Sciatic nerve (tissue), 2 donors: ENCODE measurements around the gene MAP3K9. TPM values are rescaled to one million over a fixed set of nuclear protein-coding genes. Genes with fewer than 3 reads are reported as not detected.

Experiments
- ATAC-seq: fragments of 200-7000 bp; cut with Tn5 transposase; one replicate; pipeline ENCODE4 v1.9.1; 2020; ENCODE audit warnings: mild to moderate bottlenecking, moderate library complexity
- DNase-seq: peaks from one replicate; pipeline ENCODE4 v3.0.0-alpha.2; 2020; ENCODE audit warnings: low spot score
- intact Hi-C: fragments of 100-400 bp; cut with DNase I; formaldehyde crosslinking; loops from one replicate; pipeline ENCODE4 v1.14.2; 2022
- total RNA-seq: library from RNA; stranded (reverse); fragmentation: NEBNext Ultra II Directional; extraction: Animal tissue kit (Norgen Biotek cat#: 25700); gene quantifications from one replicate; pipeline ENCODE4 v1.2.1, GENCODE V29; 2021
- donor health status: DM: no; HTN: no; CAD: no.
- donor health status: DM: no; HTN: no; CAD: no.

MAP3K9 gene
- total RNA-seq, 1 donor from 2014 or later, result 0.36 TPM

DNA sequence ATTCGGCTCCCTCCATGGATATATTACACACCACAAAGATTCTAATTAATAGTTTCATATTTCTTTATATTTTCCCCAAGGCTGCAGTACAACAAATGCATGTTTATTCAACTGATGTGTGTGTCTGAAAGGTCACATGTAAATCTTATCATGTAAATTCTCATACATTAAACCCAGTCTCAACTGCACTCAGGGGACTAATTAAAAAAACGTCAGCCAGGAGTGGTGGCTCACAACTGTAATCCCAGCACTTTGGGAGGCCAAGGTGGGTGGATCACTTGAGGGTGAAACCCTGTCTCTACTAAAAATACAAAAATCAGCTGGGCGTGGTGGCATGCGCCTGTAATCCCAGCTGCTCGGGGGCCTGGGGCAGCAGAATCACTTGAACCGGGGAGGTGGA is 67.8 kb downstream of the MAP3K9 start:
- DNase-seq (no peak), ATAC-seq (no peak)
- intact Hi-C loops, result no loop called here

DNA sequence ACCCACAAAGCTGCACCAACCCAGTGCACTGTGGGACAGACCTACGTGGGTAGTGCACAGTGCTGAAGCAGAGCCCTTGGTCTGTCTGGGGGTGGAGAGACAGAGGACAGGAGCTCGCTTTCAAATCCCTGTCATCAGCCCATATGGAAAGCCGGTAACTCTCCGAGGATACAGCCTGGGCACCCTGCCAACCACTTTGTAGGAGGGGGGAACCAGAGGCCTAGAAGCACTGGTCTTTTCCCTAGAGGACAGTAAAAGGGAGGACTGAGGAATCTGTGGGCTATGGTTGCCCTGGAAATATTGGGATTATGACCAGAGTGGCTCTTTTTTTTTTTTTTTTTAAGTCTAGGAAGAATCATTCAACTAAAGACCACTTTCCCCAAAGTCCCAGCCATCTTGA is 74.3 kb downstream of the MAP3K9 start:
- no peak for DNase-seq
- intact Hi-C loops, result no loop called here
- no peak for ATAC-seq

DNA sequence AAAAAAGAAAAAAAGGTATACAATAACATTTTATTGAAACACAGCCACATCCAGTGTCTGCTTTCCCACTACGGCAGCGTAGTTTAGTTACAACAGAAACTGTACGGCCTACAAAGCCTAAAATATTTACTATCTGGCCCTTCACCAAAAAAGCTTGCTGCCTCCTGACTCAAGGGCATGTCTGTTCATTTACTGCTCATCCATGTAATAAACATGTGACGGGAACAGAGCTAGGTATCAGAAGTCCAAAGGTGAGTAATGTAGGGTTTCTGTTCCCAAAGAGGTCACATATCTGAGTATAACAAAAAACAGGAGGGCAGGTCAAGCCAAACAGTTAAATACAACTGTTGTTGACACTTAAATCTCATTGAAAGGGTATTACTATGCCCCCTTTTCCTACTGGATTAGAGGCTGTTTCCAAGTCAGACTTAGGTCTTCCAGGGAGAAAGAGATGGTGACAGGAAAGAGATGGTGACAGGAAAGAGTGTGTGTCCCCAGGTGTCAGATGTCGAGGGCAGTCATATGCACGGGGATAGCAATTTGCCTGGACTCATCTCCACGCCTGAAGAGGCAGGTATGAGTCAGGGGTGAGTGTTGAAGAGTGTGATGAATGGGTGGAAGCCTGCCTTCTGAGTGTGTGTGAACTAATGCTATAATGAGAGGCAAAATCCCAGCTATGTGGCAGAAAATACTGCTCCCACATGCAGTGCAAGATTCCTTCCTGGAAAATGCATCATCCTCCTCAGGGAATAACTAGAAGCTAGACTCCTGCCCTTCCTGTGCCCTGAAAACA is 77.7 kb downstream of the MAP3K9 start:
- no peak for ATAC-seq
- intact Hi-C loops, result no loop called here

DNA sequence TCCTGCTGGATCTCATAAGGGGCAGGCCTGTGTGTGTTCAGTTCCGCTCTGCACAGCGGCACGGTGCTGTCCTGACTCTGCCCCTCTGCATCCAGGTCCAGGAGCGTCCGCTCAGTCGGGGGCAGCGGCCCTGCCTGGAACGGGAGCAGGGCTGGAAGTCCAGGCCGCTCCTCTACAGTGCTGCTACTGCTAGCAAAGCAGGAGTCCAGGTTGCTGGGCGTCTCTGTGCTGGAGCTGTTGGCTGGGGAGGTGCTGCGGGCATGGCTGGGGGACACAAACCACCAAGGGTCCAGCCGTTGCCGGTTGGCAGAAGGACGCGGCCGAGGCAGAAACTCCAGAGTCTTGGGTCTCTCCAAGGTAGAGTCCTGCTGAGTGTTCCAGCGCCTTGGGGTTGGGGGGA is 78.9 kb downstream of the MAP3K9 start:
- DNase-seq, result no peak
- intact Hi-C loops, result no loop called here
- no peak for ATAC-seq

More for the DNA sequence above, 77.7 kb downstream of the MAP3K9 start:
- no peak for DNase-seq

DNA sequence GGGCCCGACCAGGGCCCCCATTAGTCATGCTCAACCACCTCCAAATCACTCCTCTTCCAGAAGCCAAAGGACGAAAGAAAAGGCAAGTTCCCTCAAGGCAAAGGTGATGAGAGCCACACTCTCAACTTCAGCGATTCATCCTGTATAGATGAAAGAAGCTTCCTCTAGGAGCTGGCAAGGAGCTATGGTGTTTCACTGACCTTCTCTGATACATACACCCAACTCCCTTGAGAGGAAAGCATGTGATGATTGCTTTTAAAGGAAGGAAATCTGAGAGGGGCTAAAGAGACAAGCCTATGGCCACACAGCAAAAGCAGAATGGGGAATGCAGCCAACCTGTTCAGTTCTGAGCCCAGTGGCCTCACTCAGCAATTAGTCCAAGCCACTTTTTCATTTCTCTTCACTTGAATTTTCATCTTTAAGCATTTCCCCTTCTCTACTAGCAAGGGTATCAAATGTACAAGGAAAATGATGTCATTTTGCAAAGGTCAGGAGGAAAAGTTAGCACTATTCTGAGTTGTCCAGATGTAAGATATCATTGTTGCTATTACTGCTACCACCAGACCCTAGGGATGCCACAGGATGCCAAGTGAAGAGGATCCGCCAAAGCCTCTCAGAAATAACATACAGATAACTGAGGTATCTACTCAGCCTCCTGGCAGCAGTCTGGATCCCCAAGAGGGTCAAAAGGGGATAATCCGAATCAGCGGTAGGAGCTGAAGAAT is 82.5 kb downstream of the MAP3K9 start:
- intact Hi-C loops, result no loop called here
- DNase-seq (no peak), ATAC-seq (no peak)

DNA sequence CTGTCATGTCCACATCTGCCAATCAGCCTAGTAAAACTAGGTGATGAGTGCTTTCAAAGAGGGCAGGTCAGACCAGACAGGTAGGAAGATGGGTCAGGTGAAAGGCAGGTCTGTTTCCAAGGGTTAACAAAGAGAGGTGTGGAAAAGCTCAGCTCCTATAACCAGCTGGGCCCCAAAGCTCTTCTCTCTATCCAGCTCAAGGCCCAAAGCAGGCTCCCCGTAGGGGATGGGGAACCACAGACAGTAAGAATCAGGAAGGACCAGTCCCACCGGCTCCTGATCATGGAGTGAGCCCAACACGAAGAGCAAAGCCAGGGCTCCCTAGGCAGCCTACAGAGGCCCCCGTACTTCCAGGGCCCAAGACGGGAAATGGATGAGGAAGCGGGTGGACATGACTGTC is 84.4 kb downstream of the MAP3K9 start:
- DNase-seq (no peak), ATAC-seq (no peak)
- intact Hi-C loops, result no loop called here

DNA sequence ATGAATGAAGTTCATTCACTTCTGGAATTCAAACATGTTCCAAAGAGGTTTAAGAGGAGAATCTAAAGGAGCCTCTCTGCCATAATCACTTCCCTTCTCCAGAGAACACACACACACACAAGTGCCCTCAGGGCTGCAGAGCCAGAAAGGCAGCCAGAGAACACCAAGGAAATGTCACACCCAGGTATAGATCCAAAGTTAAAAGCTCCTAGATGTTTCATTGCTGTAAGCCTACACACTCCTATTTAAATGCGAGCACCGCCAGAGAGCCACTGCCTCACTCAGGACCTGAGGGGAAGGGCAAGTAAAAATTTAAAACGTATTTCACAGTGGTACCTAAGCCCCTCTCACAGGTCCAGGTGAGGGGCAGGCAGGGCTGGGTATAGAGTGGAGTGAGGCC is 85.2 kb downstream of the MAP3K9 start:
- intact Hi-C loops, result no loop called here
- no peak for ATAC-seq
- DNase-seq, result no peak

DNA sequence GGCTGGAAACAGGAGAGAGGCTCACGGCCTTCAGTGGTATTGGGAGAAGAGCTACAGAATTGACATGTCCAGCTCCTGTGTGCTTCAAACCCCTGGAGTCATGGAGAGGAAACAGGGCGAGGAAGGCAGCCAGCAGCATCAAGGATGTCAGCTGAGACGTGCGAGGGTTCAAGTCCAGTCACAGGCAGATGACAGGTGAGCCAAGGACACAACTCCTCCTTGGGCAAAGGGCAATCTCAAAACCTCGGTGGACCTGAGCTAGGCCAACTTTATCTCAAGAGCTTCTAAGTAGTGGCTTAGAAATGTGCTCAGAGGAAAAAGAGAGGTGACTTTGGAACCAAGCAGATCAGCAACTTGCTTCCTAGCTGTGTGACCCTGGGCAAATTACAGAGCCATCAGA is 86.0 kb downstream of the MAP3K9 start:
- intact Hi-C loops, result no loop called here
- DNase-seq, result no peak
- no peak for ATAC-seq

DNA sequence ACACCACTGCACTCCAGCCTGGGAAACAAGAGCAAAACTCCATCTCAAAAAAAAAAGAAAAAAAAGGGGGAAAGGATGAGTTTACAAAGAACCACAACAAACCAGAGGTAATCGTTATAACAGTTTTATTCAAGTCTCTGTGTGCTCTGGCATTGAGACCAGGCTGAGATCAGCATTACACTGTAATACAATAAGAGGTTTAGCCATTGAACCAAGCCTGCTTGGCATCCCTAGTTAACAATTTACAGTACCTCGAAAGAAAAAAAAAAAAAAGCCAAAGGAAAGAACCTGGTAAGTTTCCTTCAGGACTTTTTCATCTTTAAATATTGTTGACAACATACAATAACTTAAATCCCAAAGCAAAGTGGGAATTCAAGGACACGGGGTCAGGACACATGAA is 86.9 kb downstream of the MAP3K9 start:
- intact Hi-C loops, result no loop called here
- DNase-seq (no peak), ATAC-seq (no peak)

DNA sequence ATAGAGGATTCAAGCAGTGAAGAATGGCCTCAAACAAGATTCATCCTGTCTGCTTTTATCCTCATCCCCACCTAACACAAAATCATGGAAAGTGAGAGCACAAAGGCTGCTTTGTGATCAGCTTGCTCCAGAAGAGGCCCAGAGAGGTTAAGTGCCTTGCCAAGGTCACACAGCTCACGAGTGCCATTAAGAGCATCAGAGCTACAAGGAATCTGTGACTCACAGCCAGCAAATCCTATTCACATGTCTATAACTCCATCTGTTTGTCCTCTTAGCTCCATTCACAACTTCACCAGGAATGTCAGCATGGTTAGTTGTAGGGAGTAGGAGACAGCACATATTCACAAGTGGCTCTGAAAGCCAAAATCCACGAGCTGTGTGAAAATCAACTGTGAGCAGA is 87.8 kb downstream of the MAP3K9 start:
- intact Hi-C loops, result no loop called here
- DNase-seq (no peak), ATAC-seq (no peak)

DNA sequence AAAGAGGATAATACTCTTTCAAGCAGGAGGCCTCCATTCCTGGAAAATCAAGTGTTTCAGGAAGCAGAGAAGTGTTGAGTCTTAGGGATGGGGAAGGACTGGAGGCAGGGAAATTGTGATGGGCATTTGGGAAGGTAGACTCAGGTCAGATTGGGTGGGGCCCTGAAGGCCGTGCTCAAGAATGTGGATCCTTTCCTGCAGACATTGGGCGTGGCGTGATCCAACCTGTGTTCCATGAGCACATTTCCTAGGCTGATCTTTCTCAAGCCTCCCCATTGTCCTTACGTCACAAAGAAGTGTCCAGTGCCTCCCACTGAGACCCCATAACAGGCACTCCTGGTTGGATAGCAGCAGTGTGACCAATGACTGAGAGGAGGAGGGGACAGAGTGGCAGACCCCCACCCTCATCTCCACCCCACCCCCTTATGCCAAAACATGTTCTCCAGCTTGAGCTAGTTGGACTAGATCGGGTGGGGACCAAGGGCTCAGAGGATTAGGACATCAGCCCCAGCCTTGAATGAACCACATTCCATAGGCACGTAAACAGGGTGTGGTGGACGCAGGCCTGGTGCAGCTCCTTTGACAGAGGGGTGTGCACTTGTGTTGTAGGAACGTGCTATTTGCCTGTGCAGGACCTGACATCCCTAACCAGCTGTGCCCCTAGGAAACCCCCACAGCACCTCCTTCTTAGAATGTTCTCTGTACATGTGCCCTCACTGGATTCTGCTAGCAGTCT is 90.8 kb downstream of the MAP3K9 start:
- no peak for ATAC-seq
- intact Hi-C loops, result loop anchor here (5.0 kb wide), 1 partner anchor 96 kb away; no protein-coding TSS in a partner anchor
- no peak for DNase-seq

DNA sequence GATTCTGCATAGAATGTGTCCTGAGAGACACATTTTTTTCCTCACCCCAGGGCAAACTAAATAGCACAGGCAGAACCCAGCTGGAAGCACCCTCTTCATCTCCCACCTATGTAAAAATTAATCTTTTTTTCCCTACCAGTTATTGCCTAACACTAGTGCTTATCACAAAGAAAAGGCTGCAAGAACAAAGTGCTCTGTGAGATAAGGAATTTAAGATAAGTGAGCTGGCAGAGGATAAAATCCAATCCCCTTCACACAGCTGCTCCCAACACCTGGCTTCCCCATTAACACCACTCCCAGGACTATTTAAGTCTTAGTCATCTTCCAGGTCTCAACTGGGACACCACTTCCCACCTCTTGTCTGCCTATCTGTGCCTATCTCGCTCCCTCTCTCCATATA is 92.4 kb downstream of the MAP3K9 start:
- DNase-seq (no peak), ATAC-seq (no peak)
- intact Hi-C loops, result loop anchor here (5.0 kb wide), 1 partner anchor 95 kb away; no protein-coding TSS in a partner anchor

DNA sequence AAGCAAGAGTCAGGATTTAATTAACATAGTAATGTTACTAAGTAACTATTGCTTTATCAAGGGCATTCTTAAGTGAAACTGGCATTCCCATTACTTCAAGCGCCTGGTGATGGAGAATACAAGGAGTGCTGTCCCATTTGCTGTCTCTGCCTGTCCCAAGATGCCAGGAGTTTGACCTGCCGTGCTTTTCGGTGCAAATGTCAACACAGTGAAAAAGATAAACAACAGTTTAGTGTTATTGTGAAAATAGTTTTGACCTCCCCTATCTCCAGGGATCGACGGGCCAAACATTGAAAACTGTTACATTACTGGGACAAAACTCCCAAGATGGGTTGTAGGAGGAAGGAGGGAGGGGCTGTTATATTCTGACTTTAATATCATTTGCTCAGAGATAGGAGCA is 92.8 kb downstream of the MAP3K9 start:
- no peak for DNase-seq
- intact Hi-C loops, result loop anchor here (5.0 kb wide), 1 partner anchor 94 kb away; no protein-coding TSS in a partner anchor
- no peak for ATAC-seq

DNA sequence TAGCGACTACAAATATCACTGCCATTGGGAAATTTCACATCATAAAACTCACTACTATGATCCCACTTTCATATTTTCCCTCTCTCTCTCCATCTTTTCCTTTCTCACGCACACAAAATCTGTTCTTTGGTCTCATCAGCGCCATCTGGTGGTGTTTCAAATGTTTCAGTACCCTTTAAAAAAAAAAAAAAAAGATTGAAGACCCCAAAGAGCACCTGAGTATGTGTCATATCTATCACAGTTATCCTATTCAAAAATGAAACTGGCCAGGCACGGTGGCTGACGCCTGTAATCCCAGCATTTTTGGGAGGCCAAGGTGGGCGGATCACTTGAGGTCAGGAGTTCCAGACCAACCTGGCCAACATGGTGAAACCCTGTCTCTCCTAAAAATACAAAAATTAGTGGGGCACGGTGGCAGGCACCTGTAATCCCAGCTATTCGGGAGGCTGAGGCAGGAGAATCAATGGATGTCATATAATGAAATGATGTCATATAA is 95.2 kb downstream of the MAP3K9 start:
- intact Hi-C loops, result no loop called here
- ATAC-seq (peak; percentile 32), DNase-seq (no peak)

DNA sequence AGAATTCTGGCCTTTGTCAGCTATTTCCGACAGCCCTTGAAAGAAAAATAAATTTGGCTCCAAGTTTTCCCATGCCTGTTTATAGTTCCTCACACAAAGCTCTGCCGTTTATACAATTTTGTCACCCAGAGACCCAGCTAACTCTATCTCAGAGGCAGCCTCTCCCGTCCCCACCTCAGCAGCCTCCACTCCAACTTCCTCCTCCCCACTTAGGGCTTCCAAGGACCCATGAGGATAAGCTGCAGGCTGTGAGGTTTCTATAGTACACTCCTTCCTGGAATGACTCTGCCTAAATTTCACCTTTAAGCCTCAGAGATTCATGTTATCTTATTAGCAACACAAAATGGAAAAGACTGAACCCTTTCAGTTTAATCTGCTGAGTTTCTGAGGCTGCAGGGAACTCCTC is 95.8 kb downstream of the MAP3K9 start:
- intact Hi-C loops, result no loop called here
- no peak for DNase-seq
- ATAC-seq, result no peak

DNA sequence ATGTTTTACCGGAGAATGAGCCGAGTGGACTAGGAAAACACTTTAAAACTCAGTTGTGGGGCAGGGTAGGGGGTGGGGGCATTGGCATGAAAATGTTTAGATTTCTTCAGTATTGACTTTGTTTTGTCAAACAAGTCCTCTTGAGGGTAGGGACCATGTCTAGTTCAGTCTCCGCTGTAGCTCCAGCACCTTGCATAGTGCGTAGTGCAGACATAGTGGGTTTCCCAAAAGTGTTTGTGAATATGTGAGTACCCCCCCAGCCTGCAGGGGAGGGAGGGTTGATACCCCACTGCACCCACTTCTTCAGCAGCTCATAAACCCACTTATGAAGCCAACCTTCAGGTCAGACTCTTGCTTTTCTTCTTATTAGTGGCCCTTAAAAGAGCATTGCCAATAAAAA is 96.2 kb downstream of the MAP3K9 start:
- no peak for ATAC-seq
- no peak for DNase-seq
- intact Hi-C loops, result no loop called here

DNA sequence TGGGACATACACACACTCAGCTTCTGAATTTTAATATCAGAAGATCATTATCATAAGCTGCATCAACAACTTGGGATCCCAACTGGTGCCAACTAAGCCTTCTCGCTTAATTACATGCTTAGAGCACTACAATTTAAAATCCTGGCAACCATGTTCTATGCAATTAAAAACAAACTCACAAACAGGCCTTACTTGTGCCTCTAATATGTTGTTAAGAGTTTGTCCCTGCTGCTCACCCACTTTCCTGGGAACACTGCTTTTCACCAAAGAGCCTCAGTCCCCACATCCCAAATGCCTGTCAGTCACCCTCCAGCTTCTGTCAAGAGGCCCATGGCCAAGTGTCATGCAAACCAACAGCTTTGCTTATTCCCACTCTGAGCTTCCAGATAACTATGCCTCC is 97.9 kb downstream of the MAP3K9 start:
- ATAC-seq, result no peak
- intact Hi-C loops, result no loop called here
- no peak for DNase-seq

DNA sequence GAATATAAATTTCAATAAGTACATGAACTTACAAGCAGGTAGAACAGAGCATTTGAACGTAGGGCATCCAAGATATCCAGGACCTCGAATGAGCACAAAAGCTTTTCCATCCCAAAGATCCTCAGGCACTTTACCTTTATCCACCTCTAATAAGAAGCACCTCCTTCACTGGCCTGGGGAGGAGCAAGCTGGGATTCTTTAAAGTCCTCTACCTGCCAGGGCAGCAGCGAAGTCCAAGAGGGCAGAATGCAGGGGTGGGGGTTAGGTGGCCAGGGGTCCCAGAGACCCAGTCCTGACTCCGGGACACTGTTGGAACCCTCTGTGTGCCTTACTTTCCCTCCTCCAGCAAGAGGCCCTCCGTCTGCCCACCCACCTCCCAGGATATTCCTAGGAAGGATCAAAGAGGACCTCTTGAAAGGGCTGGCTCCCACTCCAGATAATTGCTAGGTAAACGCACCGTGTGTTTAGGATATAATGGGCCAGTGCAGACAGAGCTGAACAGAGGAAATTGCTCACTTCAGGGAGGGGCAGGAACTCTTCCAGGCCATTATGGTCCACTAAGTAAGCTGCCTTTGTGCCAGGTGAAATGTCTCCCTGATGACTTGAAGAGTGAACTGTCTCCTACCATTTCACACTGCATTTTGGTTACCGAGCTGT is 99.5 kb downstream of the MAP3K9 start:
- DNase-seq (no peak), ATAC-seq (no peak)
- intact Hi-C loops, result no loop called here
